ENCODE data around the gene GADD45B. TPM values are rescaled to one million over a fixed set of nuclear protein-coding genes. Genes with fewer than 3 reads are reported as not detected.

The GADD45B gene

GRCh38 chr19:2527171-2527570 lies 51.2 kb downstream of the GADD45B start:
- H3K4me2 ChIP-seq (ENCODE audit: low read length), result no peak overlapping the region
- H3K27me3 ChIP-seq (ENCODE audit: control insufficient read depth, insufficient read depth, low read length), result no peaks in the 10 kb centered on the region
- H3K9ac ChIP-seq (ENCODE audit: low read depth, low read length), result peak overlapping the region; percentile 36
- no peaks in the 10 kb centered on the region for H3K9me3 ChIP-seq (replicated peaks; ENCODE audit: low read length)
- H3K36me3 ChIP-seq (ENCODE audit: insufficient read depth, low read length), result no peaks in the 10 kb centered on the region
- no peak overlapping the region for H3K4me3 ChIP-seq (ENCODE audit: low read length)
- peaks cover 47% of the 10 kb centered on the region for H3K4me1 ChIP-seq (ENCODE audit: control insufficient read depth, insufficient read depth, low read length)

GRCh38 chr19:2527686-2528085 lies 51.8 kb downstream of the GADD45B start:
- peaks cover 52% of the 10 kb centered on the region for H3K4me1 ChIP-seq (ENCODE audit: control insufficient read depth, insufficient read depth, low read length)
- no peak overlapping the region for H3K4me3 ChIP-seq (ENCODE audit: low read length)
- H3K9me3 ChIP-seq (replicated peaks; ENCODE audit: low read length), result no peaks in the 10 kb centered on the region

More at GRCh38 chr19:2527686-2528085, 51.8 kb downstream of the GADD45B start:
- H3K27me3 ChIP-seq (ENCODE audit: control insufficient read depth, insufficient read depth, low read length), result no peaks in the 10 kb centered on the region
- no peak overlapping the region for H3K4me2 ChIP-seq (ENCODE audit: low read length)
- no peaks in the 10 kb centered on the region for H3K36me3 ChIP-seq (ENCODE audit: insufficient read depth, low read length)
- peak overlapping the region; percentile 36 for H3K9ac ChIP-seq (ENCODE audit: low read depth, low read length)

Small RNA genes within 50 kb of the gene (small RNA-seq; reads per million reads assigned to genes)
- gene RNU6-993P, result not detected

Measured in skeletal muscle satellite cell (primary cell).